ENCODE measurements around the gene CDIPT. TPM values are rescaled to one million over a fixed set of nuclear protein-coding genes. Genes with fewer than 3 reads are reported as not detected.
"Not testable (repeated sequence)": the region's sequence is repeated elsewhere in the genome, so short reads cannot be mapped to it uniquely, and the experiment has no call there.

CDIPT gene, protein sequence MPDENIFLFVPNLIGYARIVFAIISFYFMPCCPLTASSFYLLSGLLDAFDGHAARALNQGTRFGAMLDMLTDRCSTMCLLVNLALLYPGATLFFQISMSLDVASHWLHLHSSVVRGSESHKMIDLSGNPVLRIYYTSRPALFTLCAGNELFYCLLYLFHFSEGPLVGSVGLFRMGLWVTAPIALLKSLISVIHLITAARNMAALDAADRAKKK
- total RNA-seq = 10 to 100 TPM; 63.6 to 81.1 TPM
- polyA plus RNA-seq = 10 to 100 TPM; 60.9 to 98.0 TPM
- long read RNA-seq, donor 1, transcript CDIPT-201 (6 exons, 2,353 nt) = major isoform, 72 of 106 reads
- long read RNA-seq, donor 1, transcript CDIPT-207 (5 exons, 1,671 nt) = minor isoform, 5 of 106 reads
- long read RNA-seq, donor 1, partial matches to known transcripts = 24 of 106 reads
- long read RNA-seq, donor 1, other reads (novel, unspliced or antisense) = 0 of 106 reads
- long read RNA-seq, donor 2, transcript CDIPT-201 (6 exons, 2,353 nt) = major isoform, 62 of 89 reads
- long read RNA-seq, donor 2, transcript CDIPT-206 (6 exons, 1,015 nt) = minor isoform, 5 of 89 reads
- long read RNA-seq, donor 2, transcript CDIPT-207 (5 exons, 1,671 nt) = minor isoform, 6 of 89 reads
- long read RNA-seq, donor 2, partial matches to known transcripts = 12 of 89 reads
- long read RNA-seq, donor 2, other reads (novel, unspliced or antisense) = 1 of 89 reads

DNA sequence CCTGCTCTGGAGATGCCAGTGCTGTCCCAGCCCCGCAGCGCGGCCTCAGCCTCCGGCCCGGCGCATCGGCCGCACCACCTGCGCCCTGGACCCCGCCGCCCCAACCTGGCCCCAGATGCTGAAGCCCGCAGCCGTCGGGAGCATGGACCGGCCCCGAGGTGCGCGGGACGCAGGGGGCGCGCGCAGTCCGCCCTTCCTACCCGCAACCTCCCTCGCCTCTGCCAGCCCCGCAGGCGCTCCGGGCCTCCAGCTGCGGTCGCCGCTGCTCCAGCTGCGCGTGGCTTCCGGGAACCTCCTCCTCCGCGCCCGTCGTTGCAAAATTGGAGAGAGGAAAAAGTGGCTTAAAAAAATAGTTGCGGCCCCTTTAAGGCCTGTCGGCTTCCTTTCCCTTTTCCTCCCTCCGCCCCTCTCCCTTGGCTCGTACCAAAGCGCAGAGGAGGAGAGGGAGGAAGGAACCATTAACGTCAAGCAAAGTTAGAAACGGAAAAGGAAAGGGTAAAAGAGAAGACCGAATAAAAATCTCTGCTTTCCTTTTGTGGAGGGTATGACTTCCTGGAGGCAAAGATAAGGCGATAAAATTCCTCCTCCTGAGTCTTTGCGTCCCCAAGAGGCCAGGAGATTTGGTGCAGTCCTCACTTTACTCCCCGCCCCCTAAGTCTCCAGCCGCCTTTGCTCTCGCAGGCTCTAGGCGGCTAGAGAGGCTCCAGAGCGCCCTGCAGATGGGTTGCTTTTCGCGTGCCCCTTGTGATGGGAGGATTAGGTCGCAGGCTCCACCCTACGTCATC is at the start of gene CDIPT:
Gene CDIPT, minus strand, starts transcription at position 343 of the 785 bp plus-strand sequence. CDS start 369 bp downstream, outside the sequence.
- 0% methylated on average over 53 to 57 of the region's 57 CpGs for WGBS, 2 donors
- intact Hi-C loops (cut with DNase I) = loop anchor here (5.0 to 10.0 kb wide), 3 partner anchors 41 to 102 kb away; partner anchors contain the start of genes MVP (in 1 of the 2), PAGR1 (in 1 of the 2) and TMEM219 (in 1 of the 2)
- Histone ChIP-seq H3K4me1 (ENCODE audit: control insufficient read depth in 1 of 2, insufficient read depth in 2 of 2, low read length in 2 of 2) (peaks cover 0 to 2% of the 10 kb centered on the region in 2 donors), H3K27ac (ENCODE audit: low read depth in 1 of 2, low read length in 2 of 2) (peak within 1 kb of the TSS; percentile 2 to 41), H3K4me3 (ENCODE audit: low read length in 2 of 2) (peak within 1 kb of the TSS; percentile 58 to 80), H3K36me3 (ENCODE audit: control insufficient read depth in 1 of 2, insufficient read depth in 2 of 2, low read length in 1 of 2) (no peaks in the 10 kb centered on the region), H3K9me3 (ENCODE audit: control insufficient read depth, low read length) (no peaks in the 10 kb centered on the region), H3K27me3 (ENCODE audit: control insufficient read depth in 1 of 2, insufficient read depth in 2 of 2, low read length in 1 of 2) (no peaks in the 10 kb centered on the region)
- ATAC-seq (ENCODE audit: low FRiP score) = peak; percentile 97
- peak; percentile 95 to 96 for DNase-seq

DNA sequence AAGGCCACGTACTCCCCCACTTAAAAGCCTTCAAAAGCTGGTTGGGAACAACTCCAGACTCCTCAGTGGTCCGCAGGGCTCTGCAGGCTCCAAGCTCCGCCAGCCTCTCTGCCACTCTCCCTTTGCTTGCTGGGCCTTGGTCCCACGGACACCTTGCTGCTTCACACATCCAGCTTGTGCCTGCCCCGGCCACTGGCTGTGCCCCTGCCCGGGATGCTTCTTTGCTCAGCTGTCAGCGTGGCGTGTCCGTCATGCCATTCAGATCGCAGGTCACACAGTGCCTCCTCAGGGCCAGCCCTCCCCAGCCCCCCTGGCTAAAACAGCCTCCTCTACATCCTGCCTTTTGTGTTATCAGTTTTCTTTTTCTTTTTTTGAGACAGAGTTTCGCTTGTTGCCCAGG is 49.1 kb upstream of the CDIPT start:
- Histone ChIP-seq H3K27ac (ENCODE audit: low read depth in 1 of 2, low read length in 2 of 2) (no peak overlapping the region), H3K4me1 (ENCODE audit: control insufficient read depth in 1 of 2, insufficient read depth in 2 of 2, low read length in 2 of 2) (no peaks in the 10 kb centered on the region), H3K4me3 (ENCODE audit: low read length in 2 of 2) (no peak overlapping the region), H3K36me3 (ENCODE audit: control insufficient read depth in 1 of 2, insufficient read depth in 2 of 2, low read length in 1 of 2) (no peaks in the 10 kb centered on the region), H3K27me3 (ENCODE audit: control insufficient read depth in 1 of 2, insufficient read depth in 2 of 2, low read length in 1 of 2) (no peaks in the 10 kb centered on the region), H3K9me3 (ENCODE audit: control insufficient read depth, low read length) (no peaks in the 10 kb centered on the region)
- ATAC-seq (ENCODE audit: low FRiP score) (no peak), DNase-seq (peak in 1 of 2 donors; percentile 66)
- WGBS, 2 donors = 70 to 79% methylated on average over 11 of the region's 11 CpGs
- intact Hi-C loops (cut with DNase I) = no loop called here

DNA sequence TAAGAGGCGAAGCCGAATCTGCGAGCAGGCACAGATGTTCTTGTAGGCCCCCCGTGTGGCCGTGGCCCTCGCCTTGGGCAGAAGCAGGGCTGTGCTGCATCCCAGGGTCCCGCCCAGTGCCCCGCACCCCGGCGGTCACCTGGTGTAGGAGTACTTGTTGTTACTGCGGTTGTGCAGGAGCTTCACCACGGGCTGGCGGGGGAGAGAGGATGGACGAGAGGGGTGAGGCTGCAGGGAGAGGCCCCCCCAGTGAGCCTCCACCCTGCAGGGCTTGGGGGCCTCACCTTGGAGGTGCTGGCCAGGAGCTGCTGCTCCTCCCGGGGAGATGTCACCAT is 48.6 kb upstream of the CDIPT start:
- Histone ChIP-seq H3K4me1 (ENCODE audit: control insufficient read depth in 1 of 2, insufficient read depth in 2 of 2, low read length in 2 of 2) (no peaks in the 10 kb centered on the region), H3K4me3 (ENCODE audit: low read length in 2 of 2) (no peak overlapping the region), H3K27ac (ENCODE audit: low read depth in 1 of 2, low read length in 2 of 2) (no peak overlapping the region), H3K9me3 (ENCODE audit: control insufficient read depth, low read length) (no peaks in the 10 kb centered on the region), H3K36me3 (ENCODE audit: control insufficient read depth in 1 of 2, insufficient read depth in 2 of 2, low read length in 1 of 2) (no peaks in the 10 kb centered on the region), H3K27me3 (ENCODE audit: control insufficient read depth in 1 of 2, insufficient read depth in 2 of 2, low read length in 1 of 2) (no peaks in the 10 kb centered on the region)
- WGBS, 2 donors = 72 to 79% methylated on average over 15 of the region's 15 CpGs
- intact Hi-C loops (cut with DNase I) = no loop called here
- DNase-seq (peak in 1 of 2 donors; percentile 64), ATAC-seq (ENCODE audit: low FRiP score) (no peak)

DNA sequence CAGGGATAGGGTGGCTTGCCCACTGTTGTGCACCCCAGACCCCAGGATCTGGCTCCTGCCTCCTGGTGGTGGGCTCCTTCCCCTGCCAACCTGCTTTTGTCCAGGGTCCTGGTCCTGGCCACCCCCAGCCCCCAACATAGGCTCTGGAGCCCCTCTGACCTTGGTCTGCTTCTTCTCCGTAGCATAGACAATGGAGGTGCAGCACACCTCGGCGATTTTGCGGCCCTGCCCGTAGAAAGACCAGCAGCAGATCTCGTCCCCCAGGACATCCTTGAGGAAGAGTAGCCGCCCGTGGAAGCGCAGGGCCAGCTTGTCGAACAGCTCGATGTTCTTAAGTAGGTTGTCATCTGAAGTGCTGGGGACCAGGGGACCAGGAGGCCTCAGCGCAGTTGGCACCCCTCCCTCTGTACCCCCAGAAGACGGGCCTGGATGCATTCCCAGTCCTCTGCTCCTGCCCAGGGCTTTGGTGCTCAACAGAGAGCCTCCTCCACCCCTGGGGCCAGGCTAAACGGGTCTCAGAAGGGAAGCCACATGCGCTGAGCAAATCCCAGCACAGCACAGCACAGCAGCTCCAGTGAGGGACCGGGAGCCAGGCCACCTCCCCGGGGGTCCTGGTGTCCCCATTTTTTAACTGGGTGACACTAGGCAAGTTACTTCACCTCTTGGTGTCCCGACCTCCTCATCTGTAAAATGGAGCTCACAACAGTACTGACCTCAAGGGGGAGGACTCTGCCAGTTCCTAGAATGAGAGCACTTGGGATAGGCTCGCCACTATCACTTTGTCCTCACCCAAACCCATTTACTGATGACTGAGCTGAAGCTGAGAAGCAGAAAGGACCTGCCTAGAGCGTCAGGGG is 48.0 kb upstream of the CDIPT start:
- DNase-seq (peak in 1 of 2 donors; percentile 68), ATAC-seq (ENCODE audit: low FRiP score) (no peak)
- WGBS, 2 donors = 87 to 88% methylated on average over 20 of the region's 20 CpGs
- Histone ChIP-seq H3K27me3 (ENCODE audit: control insufficient read depth in 1 of 2, insufficient read depth in 2 of 2, low read length in 1 of 2) (no peaks in the 10 kb centered on the region), H3K9me3 (ENCODE audit: control insufficient read depth, low read length) (no peaks in the 10 kb centered on the region), H3K36me3 (ENCODE audit: control insufficient read depth in 1 of 2, insufficient read depth in 2 of 2, low read length in 1 of 2) (no peaks in the 10 kb centered on the region), H3K27ac (ENCODE audit: low read depth in 1 of 2, low read length in 2 of 2) (no peak overlapping the region), H3K4me1 (ENCODE audit: control insufficient read depth in 1 of 2, insufficient read depth in 2 of 2, low read length in 2 of 2) (no peaks in the 10 kb centered on the region), H3K4me3 (ENCODE audit: low read length in 2 of 2) (no peak overlapping the region)
- intact Hi-C loops (cut with DNase I) = no loop called here

DNA sequence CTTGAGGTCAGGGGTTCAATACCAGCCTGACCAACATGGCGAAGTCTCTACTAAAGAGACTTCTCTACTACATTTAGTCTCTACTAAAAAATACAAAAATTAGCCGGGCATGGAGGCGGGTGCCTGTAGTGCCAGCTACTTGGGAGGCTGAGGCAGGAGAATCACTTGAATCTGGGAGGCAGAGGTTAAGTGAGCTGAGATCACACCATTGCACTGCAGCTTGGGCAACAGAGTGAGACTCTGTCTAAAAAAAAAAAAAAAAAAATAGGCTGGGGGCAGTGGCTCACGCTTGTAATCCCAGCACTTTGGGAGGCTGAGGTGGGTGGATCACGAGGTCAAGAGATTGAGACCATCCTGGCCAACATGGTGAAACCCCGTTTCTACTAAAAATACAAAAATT is 46.8 kb upstream of the CDIPT start:
- H3K9me3 ChIP-seq (ENCODE audit: control insufficient read depth, low read length); DNase-seq; ATAC-seq (ENCODE audit: low FRiP score); H3K27me3 ChIP-seq (ENCODE audit: control insufficient read depth in 1 of 2, insufficient read depth in 2 of 2, low read length in 1 of 2); H3K27ac ChIP-seq (ENCODE audit: low read depth in 1 of 2, low read length in 2 of 2); H3K36me3 ChIP-seq (ENCODE audit: control insufficient read depth in 1 of 2, insufficient read depth in 2 of 2, low read length in 1 of 2); H3K4me3 ChIP-seq (ENCODE audit: low read length in 2 of 2); H3K4me1 ChIP-seq (ENCODE audit: control insufficient read depth in 1 of 2, insufficient read depth in 2 of 2, low read length in 2 of 2); intact Hi-C loops (cut with DNase I): not testable (repeated sequence)
- WGBS, 2 donors = 80 to 96% methylated on average over 6 of the region's 6 CpGs

DNA sequence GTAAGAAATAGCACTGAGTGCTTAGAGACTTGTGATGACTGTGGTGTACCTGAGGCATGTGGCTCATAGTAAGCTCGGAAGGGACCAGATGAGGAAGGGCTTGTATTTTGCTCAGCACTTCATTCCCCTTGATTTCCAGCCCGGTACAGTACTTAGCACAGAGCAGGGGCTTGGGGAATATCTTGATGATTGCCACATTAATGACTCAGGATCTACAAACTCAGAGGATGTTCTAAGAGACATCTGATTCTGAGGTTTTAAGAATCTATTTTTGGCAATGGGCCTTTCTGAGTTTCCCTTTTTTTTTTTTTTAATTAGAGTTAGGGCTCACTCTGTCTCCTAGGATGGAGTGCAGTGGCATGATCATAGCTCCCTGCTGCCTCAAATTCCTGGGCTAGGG is 46.4 kb upstream of the CDIPT start:
- no peaks in the 10 kb centered on the region for H3K27me3 ChIP-seq (ENCODE audit: control insufficient read depth in 1 of 2, insufficient read depth in 2 of 2, low read length in 1 of 2)

DNA sequence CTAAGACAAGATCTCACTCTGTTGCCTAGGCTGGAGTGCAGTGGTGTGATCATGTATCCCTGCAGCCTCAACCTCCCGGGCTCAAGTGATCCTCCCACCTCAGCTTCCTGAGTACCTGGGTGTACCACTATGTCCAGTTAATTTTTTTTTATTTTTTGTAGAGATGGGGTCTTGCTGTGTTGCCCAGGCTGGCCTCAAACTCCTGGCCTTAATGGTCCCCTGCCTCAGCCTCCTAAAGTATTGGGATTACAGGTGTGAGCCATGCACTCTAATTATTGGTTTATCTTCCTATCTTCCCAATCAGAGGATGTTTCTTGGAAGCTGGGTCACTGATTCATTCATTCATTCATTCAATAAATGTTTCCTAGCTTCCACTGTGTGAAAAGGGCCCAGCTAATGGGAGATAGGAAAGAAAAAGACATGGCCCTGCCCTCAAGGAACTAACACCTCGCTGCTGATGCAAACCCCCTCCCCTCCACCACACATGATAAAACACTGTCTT is 45.7 kb upstream of the CDIPT start:
- DNase-seq (peak in 1 of 2 donors; percentile 9), ATAC-seq (ENCODE audit: low FRiP score) (no peak)
- no peaks in the 10 kb centered on the region for H3K27me3 ChIP-seq (ENCODE audit: control insufficient read depth in 1 of 2, insufficient read depth in 2 of 2, low read length in 1 of 2)
- intact Hi-C loops (cut with DNase I) = no loop called here
- no peak overlapping the region for H3K27ac ChIP-seq (ENCODE audit: low read depth in 1 of 2, low read length in 2 of 2)
- H3K4me3 ChIP-seq (ENCODE audit: low read length in 2 of 2) = no peak overlapping the region
- H3K4me1 ChIP-seq (ENCODE audit: control insufficient read depth in 1 of 2, insufficient read depth in 2 of 2, low read length in 2 of 2) = no peaks in the 10 kb centered on the region
- no peaks in the 10 kb centered on the region for H3K36me3 ChIP-seq (ENCODE audit: control insufficient read depth in 1 of 2, insufficient read depth in 2 of 2, low read length in 1 of 2)
- WGBS, 2 donors = 85 to 92% methylated on average over 2 of the region's 2 CpGs
- H3K9me3 ChIP-seq (ENCODE audit: control insufficient read depth, low read length) = no peaks in the 10 kb centered on the region

More for the DNA sequence above, 46.4 kb upstream of the CDIPT start:
- Histone ChIP-seq H3K36me3 (ENCODE audit: control insufficient read depth in 1 of 2, insufficient read depth in 2 of 2, low read length in 1 of 2) (no peaks in the 10 kb centered on the region), H3K9me3 (ENCODE audit: control insufficient read depth, low read length) (no peaks in the 10 kb centered on the region), H3K4me3 (ENCODE audit: low read length in 2 of 2) (no peak overlapping the region), H3K27ac (ENCODE audit: low read depth in 1 of 2, low read length in 2 of 2) (no peak overlapping the region), H3K4me1 (ENCODE audit: control insufficient read depth in 1 of 2, insufficient read depth in 2 of 2, low read length in 2 of 2) (no peaks in the 10 kb centered on the region)
- peak in 1 of 2 donors; percentile 2 for DNase-seq
- no peak for ATAC-seq (ENCODE audit: low FRiP score)
- WGBS, 2 donors = 80 to 82% methylated on average over 2 of the region's 2 CpGs
- intact Hi-C loops (cut with DNase I) = no loop called here

DNA sequence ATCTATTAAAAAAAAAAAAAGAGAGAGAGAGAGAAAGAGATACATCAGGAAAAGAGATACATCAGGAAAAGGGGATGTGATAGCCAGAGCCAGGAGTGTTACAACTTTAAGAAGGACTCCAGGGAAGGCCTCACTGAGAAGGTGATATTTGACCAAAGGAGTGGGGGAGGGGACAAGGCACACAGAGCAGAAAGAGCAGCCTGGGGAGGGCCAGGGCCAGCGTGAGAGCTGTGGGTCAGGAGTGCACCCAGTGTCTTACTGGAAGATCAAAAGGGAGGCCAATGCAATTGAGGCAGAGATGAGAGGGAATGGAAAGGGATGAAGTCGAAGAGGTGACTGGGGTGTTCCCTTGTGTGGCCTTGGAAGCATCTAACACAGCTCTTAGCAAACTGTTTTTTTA is 44.9 kb upstream of the CDIPT start:
- DNase-seq (no peak), ATAC-seq (ENCODE audit: low FRiP score) (no peak)
- no peaks in the 10 kb centered on the region for H3K4me1 ChIP-seq (ENCODE audit: control insufficient read depth in 1 of 2, insufficient read depth in 2 of 2, low read length in 2 of 2)
- no peak overlapping the region for H3K4me3 ChIP-seq (ENCODE audit: low read length in 2 of 2)
- 75 to 76% methylated on average over 2 of the region's 2 CpGs for WGBS, 2 donors
- intact Hi-C loops (cut with DNase I) = no loop called here
- H3K27me3 ChIP-seq (ENCODE audit: control insufficient read depth in 1 of 2, insufficient read depth in 2 of 2, low read length in 1 of 2) = no peaks in the 10 kb centered on the region
- H3K27ac ChIP-seq (ENCODE audit: low read depth in 1 of 2, low read length in 2 of 2) = no peak overlapping the region
- no peaks in the 10 kb centered on the region for H3K36me3 ChIP-seq (ENCODE audit: control insufficient read depth in 1 of 2, insufficient read depth in 2 of 2, low read length in 1 of 2)
- no peaks in the 10 kb centered on the region for H3K9me3 ChIP-seq (ENCODE audit: control insufficient read depth, low read length)

All from aorta (tissue), 5 donors.